HepG2 (cell line): ENCODE measurements around the gene WDR70. TPM values are rescaled to one million over a fixed set of nuclear protein-coding genes. Genes with fewer than 3 reads are reported as not detected.

Experiments
- BHLHE40 ChIP-seq: IDR thresholded peaks from 2 replicates; pipeline ENCODE4 v1.6.1; 2011; ENCODE audit warnings: low read length, improper control_type of control experiment
- CHD4 ChIP-seq: fragments of 200-600 bp; sonication (generic); IDR thresholded peaks from 2 replicates; pipeline ENCODE4 v1.7.0; 2017; ENCODE audit warnings: mild to moderate bottlenecking, low read length, borderline replicate concordance
- CREM ChIP-seq, 2 experiments: sonication (generic) in 1 of 2; formaldehyde crosslinking in 1 of 2; IDR thresholded peaks; 2 replicates each; pipeline versions ENCODE4 v1.4.0 to v1.6.1; 2016 to 2020; ENCODE audit warnings: antibody characterized with exemption in 1 of 2, mild to moderate bottlenecking in 1 of 2, missing genetic modification reagents in 1 of 2
- DPF2 ChIP-seq: sonication (generic); formaldehyde crosslinking; IDR thresholded peaks from 2 replicates; pipeline ENCODE4 v1.4.0; 2020; ENCODE audit warnings: mild to moderate bottlenecking, low read depth, missing genetic modification reagents, borderline replicate concordance
- GATAD2A ChIP-seq: IDR thresholded peaks from 2 replicates; pipeline ENCODE4 v1.6.1; 2016
- GTF2F1 ChIP-seq: fragments of 150-350 bp; IDR thresholded peaks from 2 replicates; pipeline ENCODE4 v1.6.1; 2014; ENCODE audit warnings: low read length
- GZF1 ChIP-seq: sonication (generic); formaldehyde crosslinking; IDR thresholded peaks from 2 replicates; pipeline ENCODE4 v1.5.1; 2020; ENCODE audit warnings: mild to moderate bottlenecking, missing genetic modification reagents
- KLF9 ChIP-seq: IDR thresholded peaks from 2 replicates; pipeline ENCODE4 v1.6.1; 2016; ENCODE audit warnings: low read depth
- MATR3 ChIP-seq: sonication (generic); formaldehyde crosslinking; IDR thresholded peaks from 2 replicates; pipeline ENCODE4 v1.4.0; 2020; ENCODE audit warnings: missing genetic modification reagents
- MBD4 ChIP-seq: IDR thresholded peaks from 2 replicates; pipeline ENCODE4 v1.6.1; 2012; ENCODE audit warnings: low read length, inconsistent platforms, borderline replicate concordance
- MIXL1 ChIP-seq: IDR thresholded peaks from 2 replicates; pipeline ENCODE4 v1.6.1; 2016
- PHF5A ChIP-seq: IDR thresholded peaks from one replicate; pipeline ENCODE4 v1.6.1; 2018; ENCODE audit warnings: low read depth, missing genetic modification reagents; ENCODE audit not compliant: unreplicated experiment
- POLR2A ChIP-seq, 2 experiments: IDR thresholded peaks; 2 replicates each; pipeline ENCODE4 v1.6.1; 2011; ENCODE audit warnings: low read depth in 2 of 2, low read length in 2 of 2, mild to moderate bottlenecking in 1 of 2, moderate library complexity in 1 of 2; ENCODE audit not compliant: insufficient read depth in 1 of 2
- TARDBP ChIP-seq: sonication (generic); formaldehyde crosslinking; IDR thresholded peaks from 2 replicates; pipeline ENCODE4 v1.8.0; 2022; ENCODE audit warnings: mild to moderate bottlenecking, missing genetic modification reagents
- TEF ChIP-seq: sonication (generic); formaldehyde crosslinking; IDR thresholded peaks from 2 replicates; pipeline ENCODE4 v1.5.0; 2020; ENCODE audit warnings: missing genetic modification reagents
- ZMYM2 ChIP-seq: sonication (generic); formaldehyde crosslinking; IDR thresholded peaks from 2 replicates; pipeline ENCODE4 v1.8.0; 2022; ENCODE audit warnings: mild to moderate bottlenecking, missing genetic modification reagents
- ZMYM4 ChIP-seq: sonication (generic); formaldehyde crosslinking; IDR thresholded peaks from 2 replicates; pipeline ENCODE4 v1.8.1; 2023; ENCODE audit warnings: mild to moderate bottlenecking, missing genetic modification reagents
- ZNF234 ChIP-seq: sonication (generic); formaldehyde crosslinking; conservative IDR thresholded peaks from 2 replicates; pipeline ENCODE4 v1.5.1; 2020; ENCODE audit warnings: mild to moderate bottlenecking, missing genetic modification reagents
- ZNF253 ChIP-seq: sonication (generic); formaldehyde crosslinking; IDR thresholded peaks from 2 replicates; pipeline ENCODE4 v1.8.0; 2022; ENCODE audit warnings: mild to moderate bottlenecking, missing genetic modification reagents, borderline replicate concordance
- ZNF292 ChIP-seq: sonication (generic); formaldehyde crosslinking; IDR thresholded peaks from 2 replicates; pipeline ENCODE4 v1.8.1; 2022; ENCODE audit warnings: mild to moderate bottlenecking, low read depth, missing genetic modification reagents, borderline replicate concordance
- ZNF557 ChIP-seq: sonication (generic); formaldehyde crosslinking; IDR thresholded peaks from 2 replicates; pipeline ENCODE4 v1.4.0; 2020; ENCODE audit warnings: missing genetic modification reagents
- ZNF644 ChIP-seq: IDR thresholded peaks from 2 replicates; pipeline ENCODE4 v1.6.1; 2016; ENCODE audit warnings: low read depth
- polyA plus RNA-seq, 8 experiments: library from polyadenylated mRNA; depleted of rRNA in 3 of 8; stranded (reverse) in 7 of 8; unstranded in 1 of 8; fragments of >200 nt; fragmentation: Illumina TruSeq in 4 of 8; extraction: Trizol in 4 of 8; gene quantifications; 2 replicates each; pipeline versions ENCODE4 v1.2.1 to v1.2.3, GENCODE V29; 2011 to 2016; ENCODE audit warnings: low read depth in 4 of 8, missing spikeins in 1 of 8, mixed read lengths in 1 of 8; ENCODE audit not compliant: insufficient read depth in 1 of 8
- total RNA-seq, 5 experiments: library from RNA; depleted of rRNA; stranded (reverse); fragments of >200 nt; fragmentation: Illumina TruSeq; extraction: Trizol; gene quantifications; 2 replicates each; pipeline ENCODE4 v1.2.3, GENCODE V29; 2016; ENCODE audit warnings: low read depth in 1 of 5
- TF ChIP-seq, protein P1 (sequence below): sonication (generic); formaldehyde crosslinking; IDR thresholded peaks from 2 replicates; pipeline ENCODE4 v1.4.0; 2020; ENCODE audit warnings: missing genetic modification reagents
- TF ChIP-seq, protein P2 (sequence below): IDR thresholded peaks from 2 replicates; pipeline ENCODE4 v1.6.1; 2012; ENCODE audit warnings: inconsistent platforms

Gene WDR70
- total and polyA plus RNA-seq, 2 of the 13 experiments (the other 11 are each of a cell fraction or from before 2014, with no cell fraction given): 14.6 to 30.6 TPM

DNA sequence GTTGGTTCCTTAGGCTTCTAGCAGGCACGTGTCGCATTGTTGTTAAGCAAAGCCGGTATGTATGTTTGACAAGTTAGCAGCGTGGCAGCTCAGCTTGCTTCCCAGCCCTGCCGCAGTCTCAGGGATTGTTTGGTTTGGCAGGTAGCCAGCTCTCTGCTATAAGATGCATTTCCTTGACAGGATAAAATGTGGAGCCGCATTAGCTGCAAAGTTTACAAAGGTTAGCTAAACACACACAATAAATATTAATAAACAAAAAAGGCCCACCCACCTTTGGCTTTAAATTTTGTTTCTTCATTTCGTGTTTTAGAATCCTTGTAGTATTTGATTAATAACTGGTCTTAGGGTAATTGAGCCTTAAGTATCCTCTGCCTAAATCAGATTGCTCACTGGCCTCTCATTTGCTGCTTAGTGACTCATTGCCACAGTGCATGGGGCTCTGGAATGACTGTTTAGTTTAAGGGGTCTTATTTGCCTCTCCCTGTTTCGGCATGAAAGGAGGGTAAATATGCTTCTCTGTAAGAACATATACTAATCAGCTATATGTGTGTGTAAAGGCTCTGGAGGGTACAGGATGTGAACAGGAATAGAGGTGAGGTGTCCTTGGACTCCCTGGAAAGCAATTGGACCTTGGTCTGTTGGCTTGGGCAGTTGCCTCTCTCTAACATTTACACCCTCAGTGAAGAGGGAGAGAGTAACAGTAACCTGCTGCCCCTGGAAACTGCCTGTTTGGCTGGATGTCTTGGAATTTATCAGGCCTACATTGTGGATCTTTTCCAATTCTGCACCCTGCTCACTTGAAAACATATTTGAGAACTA, 338.7 kb downstream of the WDR70 start (continued):
- TF ChIP-seq, protein P1, sequence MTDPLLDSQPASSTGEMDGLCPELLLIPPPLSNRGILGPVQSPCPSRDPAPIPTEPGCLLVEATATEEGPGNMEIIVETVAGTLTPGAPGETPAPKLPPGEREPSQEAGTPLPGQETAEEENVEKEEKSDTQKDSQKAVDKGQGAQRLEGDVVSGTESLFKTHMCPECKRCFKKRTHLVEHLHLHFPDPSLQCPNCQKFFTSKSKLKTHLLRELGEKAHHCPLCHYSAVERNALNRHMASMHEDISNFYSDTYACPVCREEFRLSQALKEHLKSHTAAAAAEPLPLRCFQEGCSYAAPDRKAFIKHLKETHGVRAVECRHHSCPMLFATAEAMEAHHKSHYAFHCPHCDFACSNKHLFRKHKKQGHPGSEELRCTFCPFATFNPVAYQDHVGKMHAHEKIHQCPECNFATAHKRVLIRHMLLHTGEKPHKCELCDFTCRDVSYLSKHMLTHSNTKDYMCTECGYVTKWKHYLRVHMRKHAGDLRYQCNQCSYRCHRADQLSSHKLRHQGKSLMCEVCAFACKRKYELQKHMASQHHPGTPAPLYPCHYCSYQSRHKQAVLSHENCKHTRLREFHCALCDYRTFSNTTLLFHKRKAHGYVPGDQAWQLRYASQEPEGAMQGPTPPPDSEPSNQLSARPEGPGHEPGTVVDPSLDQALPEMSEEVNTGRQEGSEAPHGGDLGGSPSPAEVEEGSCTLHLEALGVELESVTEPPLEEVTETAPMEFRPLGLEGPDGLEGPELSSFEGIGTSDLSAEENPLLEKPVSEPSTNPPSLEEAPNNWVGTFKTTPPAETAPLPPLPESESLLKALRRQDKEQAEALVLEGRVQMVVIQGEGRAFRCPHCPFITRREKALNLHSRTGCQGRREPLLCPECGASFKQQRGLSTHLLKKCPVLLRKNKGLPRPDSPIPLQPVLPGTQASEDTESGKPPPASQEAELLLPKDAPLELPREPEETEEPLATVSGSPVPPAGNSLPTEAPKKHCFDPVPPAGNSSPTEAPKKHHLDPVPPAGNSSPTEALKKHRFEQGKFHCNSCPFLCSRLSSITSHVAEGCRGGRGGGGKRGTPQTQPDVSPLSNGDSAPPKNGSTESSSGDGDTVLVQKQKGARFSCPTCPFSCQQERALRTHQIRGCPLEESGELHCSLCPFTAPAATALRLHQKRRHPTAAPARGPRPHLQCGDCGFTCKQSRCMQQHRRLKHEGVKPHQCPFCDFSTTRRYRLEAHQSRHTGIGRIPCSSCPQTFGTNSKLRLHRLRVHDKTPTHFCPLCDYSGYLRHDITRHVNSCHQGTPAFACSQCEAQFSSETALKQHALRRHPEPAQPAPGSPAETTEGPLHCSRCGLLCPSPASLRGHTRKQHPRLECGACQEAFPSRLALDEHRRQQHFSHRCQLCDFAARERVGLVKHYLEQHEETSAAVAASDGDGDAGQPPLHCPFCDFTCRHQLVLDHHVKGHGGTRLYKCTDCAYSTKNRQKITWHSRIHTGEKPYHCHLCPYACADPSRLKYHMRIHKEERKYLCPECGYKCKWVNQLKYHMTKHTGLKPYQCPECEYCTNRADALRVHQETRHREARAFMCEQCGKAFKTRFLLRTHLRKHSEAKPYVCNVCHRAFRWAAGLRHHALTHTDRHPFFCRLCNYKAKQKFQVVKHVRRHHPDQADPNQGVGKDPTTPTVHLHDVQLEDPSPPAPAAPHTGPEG: 0 out of 2 replicates have a peak, but pooled peaks have one; percentile 45
- TF ChIP-seq MIXL1 (CRISPR knock-in tag): peak; percentile 95
- peak; percentile 26; the same call in 1 of the 2 replicates for TF ChIP-seq ZNF292 (CRISPR knock-in tag)
- no peak for TF ChIP-seq ZNF234 (CRISPR knock-in tag)
- 0 out of 2 replicates have a peak, but pooled peaks have one; percentile 46 for TF ChIP-seq ZMYM2 (CRISPR knock-in tag)
- TF ChIP-seq GATAD2A (CRISPR knock-in tag): peak; percentile 94
- TF ChIP-seq CREM (IDR thresholded peaks at IDR 0.05): peak; percentile 80
- TF ChIP-seq CREM (CRISPR knock-in tag; IDR thresholded peaks at IDR 0.05): no peak
- no peak for TF ChIP-seq PHF5A (CRISPR knock-in tag)
- TF ChIP-seq CHD4: peak; percentile 87; the same call in 1 of the 2 replicates
- TF ChIP-seq TEF (CRISPR knock-in tag): no peak
- TF ChIP-seq BHLHE40: peak; percentile 93
- TF ChIP-seq ZMYM4 (CRISPR knock-in tag): peak; percentile 91
- peak; percentile 87 for TF ChIP-seq TARDBP (CRISPR knock-in tag)
- no peak for TF ChIP-seq GZF1 (CRISPR knock-in tag)
- TF ChIP-seq DPF2: peak; percentile 83
- no peak for TF ChIP-seq MBD4
- no peak for TF ChIP-seq KLF9 (CRISPR knock-in tag)
- no peak for TF ChIP-seq MATR3
- no peak for TF ChIP-seq ZNF253
- TF ChIP-seq POLR2A (IDR thresholded peaks at IDR 0.05; ENCODE audit: insufficient read depth in 1 of 2, low read depth in 2 of 2, low read length in 2 of 2): no peak
- 0 out of 2 replicates have a peak, but pooled peaks have one; percentile 76 for TF ChIP-seq ZNF557 (CRISPR knock-in tag)
- TF ChIP-seq, protein P2, sequence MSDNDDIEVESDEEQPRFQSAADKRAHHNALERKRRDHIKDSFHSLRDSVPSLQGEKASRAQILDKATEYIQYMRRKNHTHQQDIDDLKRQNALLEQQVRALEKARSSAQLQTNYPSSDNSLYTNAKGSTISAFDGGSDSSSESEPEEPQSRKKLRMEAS: peak; percentile 85
- peak; percentile 85 for TF ChIP-seq ZNF644 (CRISPR knock-in tag)
- no peak for TF ChIP-seq GTF2F1
